Superior temporal gyrus (tissue), 1 donor: ENCODE results near the gene HAUS3.
A peak's percentile ranks its signal among the peaks of the same experiment; 100 is the strongest.

ENCODE experiments used
- DNase-seq: peaks from one replicate; pipeline ENCODE4 v3.0.0-alpha.2; 2016; ENCODE audit errors: extremely low spot score

Gene HAUS3

DNA sequence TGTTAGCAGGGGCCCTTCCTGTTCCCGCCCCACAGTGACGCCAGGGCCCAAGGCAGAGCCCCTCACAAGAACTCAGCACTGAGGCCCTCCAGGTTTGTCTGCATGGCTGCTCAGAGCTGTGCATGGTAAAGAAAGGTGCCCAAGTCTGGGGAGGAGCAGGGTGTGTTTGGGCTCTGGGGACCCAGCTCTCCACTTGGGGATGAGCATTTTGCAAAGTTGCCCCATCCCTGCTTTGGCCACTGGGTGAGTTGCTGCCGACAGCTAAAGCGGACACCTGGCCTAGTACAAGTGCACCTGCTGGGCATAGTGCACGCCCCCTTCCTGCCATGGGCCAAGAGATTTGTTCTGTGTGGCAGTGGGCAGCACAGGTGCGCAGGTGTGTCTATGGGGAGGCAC is 22.0 kb upstream of the HAUS3 start:
- DNase-seq: no peak

DNA sequence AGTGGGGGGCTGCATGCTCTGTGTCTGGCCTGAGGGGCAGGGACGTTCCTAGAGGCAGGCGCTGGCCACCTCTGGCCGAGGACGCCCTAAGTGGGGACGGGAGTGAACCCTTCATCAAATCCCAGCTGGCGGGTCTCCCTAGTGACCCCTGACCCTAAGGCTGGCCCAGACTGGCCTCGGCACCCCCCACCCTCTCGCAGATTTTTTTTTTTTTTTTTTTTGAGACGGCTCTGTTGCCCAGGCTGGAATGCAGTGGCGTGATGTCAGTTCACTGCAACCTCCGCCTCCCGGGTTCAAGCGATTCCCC is 21.0 kb upstream of the HAUS3 start:
- DNase-seq: no peak

DNA sequence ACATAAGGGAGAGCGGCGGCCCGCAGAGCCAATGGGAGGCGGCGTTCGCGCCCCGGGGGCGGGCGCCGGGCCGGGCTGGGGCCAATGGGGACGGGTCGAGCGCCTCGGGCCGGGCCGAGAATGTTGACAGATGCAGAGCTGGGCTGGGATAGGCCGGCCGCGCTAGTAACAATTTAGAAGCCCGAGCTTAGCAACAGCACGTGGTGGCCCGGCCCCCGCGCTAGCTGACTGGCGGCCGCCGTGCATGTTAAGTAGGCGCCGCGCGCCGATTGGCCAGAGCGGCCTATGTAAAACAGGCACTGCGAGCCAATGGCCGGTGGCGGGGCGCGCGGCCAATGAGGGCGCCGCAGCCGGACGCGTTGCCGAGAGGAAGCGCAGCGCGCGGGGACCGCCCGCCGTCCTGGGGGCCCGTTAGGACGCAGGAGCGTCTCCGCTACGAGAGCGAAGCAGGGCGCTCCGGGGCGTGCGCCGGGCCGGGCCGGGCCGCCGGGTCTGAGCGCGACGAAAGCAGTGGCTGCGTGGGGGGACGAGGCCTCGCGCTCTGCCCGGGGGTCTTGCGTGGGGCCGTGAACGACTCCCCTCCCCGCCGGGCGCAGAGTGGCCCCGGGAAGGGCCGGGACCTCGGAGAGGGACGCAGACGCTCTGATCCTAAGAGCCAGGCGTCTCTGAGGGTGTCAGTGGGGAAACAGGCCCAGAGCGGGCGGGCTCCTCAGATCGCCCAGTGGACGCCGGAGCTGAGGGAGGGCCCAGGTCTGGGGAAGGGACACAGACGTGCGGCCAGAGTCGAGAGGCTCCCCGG is 20.4 kb upstream of the HAUS3 start:
- peak; percentile 99 for DNase-seq

- no peak for DNase-seq
These were observed 19.9 kb upstream of the HAUS3 start, which contains the start of gene MXD4 for GRCh38 chr4:2261853-2262144. Gene MXD4 (minus strand): TSS chr4:2262109. CDS start chr4:2261980, 129 bp downstream.

DNA sequence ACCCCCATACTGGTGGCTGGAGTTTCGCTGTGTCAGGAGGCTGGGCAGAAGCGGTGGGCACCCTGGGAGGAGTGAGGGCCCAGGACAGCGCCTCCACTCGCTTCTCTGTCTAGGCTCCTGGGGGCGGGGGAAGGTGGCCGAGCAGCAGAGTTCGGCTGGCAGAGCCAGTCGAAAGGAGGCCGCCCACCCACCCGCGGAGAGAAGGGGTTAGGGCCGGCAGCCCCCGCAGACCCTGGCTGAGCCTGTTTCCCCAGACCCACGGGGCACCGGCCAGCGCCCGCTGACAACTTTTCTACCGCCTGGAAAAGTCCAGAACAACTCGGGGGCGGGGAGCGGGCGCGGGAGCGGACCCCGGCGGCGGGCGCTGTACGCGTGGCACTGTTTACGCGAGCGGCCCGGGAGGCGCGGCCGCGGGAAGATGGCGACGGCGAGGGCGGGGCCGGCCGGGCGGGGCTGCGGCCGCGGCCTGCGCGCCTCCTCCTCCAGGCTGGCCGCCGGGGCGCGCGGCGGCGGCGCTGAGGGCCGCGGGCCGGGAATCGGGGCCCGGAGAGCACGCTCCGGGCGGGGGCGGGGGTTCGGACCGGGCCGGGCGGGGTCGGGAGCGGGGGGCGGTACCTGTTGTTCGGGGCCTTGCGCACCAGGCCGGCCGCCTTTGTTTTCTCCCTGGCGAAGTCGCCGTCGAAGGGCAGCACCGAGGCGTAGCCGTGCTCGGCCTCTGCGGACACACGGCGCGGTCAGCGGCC is 19.4 kb upstream of the HAUS3 start:
- no peak for DNase-seq

GRCh38 chr4:2260344-2261109 is 18.6 kb upstream of the HAUS3 start:
- no peak for DNase-seq

DNA sequence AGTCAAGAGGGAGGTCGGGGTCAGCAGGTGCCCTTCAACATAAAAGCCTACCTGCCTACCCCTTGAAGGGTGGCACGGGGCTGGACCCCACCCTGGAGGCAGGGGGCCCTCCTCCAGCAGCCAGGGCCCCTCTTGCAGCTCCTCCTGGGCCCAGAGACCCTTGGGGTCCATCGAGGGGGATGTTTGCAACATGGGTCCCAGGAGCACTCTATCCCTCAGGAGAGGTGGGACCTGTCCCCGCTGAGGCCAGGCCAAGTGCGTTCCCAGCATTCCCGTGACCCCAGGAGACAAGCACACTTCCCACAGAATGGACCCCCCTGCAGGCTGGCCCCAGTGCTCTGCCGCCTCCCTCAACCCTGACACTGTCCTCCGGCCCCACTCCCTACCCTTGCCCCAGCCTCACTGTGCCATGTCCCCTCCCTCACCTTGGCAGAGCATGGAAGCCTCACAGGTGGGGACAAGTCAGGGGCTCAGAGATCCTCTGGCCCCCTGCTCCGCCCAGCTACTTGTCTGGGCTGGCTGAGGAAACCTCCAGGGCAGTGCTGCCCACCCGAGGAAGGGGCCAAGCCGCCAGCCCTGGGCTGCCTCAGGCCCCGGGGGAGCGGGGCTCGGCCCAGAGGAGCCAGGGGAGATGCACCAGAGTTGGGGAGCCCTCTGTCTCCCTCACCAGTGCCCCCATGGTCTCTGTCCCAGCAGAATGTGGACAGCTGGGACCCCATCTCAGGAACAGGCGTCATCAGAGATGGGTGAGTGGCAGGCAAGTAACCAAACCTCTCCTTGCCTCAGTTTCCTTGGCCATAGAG is 17.8 kb upstream of the HAUS3 start:
- no peak for DNase-seq

DNA sequence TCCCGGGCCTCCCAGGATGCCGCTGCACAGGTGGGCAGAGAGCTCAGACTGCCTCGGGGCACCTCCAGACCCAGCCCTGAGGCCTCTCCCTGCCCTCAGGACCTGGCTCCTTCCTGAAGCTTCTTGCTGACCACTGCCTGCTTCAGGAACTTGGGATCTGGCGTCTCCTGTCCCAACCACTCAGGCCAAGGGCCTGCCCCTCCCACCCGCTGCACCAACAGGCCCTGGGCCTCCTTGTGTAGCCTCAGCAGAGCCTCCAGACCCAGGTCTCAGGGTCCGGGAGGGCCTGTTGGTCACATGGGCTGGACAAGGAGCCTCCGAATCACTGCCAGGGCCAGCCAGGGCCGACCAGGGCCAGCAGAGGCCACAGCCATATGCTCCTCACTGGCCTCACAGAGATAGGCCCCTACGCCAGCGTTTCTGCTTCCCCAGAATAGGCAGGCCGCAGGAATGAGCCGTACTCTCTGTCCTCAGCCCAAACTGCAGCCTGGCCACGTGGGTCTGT is 17.2 kb upstream of the HAUS3 start:
- no peak for DNase-seq

- no peak for DNase-seq
These were observed 16.4 kb upstream of the HAUS3 start for GRCh38 chr4:2258091-2259035.

DNA sequence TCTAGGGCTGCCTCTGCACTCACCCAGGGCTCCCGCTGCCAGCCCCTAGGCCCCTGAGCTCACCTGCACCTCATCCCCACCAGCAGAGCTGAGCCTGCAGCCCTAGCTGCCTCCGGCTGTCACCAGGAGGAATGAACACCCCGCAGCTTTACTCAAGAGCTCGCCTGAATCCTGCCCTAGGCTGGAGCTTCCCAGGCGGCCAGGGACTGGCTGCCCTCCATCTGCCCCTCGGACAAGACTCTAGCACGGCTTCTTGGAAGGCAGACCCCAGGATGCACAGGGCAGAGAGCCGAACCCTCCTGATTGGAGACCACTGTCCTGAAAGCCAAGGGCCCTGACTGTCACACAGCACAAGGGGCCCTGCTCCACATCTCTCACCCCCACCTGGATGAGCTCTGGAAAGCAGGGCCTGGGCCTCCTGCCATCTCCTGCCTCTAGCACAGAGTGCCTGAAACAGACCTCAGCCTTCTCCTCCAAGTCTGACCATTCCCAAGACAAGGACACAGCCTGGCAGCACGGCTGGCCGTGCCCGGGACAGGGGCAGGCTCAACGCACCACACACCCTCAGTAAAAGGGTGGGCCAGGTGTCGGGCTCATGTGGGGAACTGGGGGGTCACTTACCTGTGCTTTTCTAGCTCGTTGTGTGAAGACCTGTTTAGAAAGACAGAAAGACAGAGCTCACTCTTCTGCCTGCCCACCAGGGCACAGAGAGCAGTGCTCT is 15.6 kb upstream of the HAUS3 start:
- DNase-seq: no peak

DNA sequence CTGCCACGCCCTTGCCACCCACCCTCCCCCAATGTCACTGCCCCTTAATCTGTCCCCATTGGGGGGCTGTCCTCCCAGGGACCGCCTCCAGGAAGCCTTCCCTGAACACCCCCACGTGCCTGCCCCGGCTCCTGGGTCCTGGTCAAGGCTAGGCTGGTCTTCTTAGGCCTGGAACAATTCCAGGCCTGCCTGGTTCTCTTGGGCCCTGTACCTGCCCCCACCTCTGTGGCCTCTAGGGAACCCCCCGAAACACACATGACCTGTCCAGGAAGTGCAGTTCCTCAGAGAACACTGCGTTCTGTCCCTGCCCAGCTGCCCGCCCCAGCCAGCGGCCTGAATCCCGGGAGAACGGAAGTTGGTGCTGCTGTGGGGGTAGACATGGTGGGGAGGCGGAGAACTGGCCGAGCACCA is 14.9 kb upstream of the HAUS3 start:
- DNase-seq: no peak

- no peak for DNase-seq
These were observed 14.3 kb upstream of the HAUS3 start for GRCh38 chr4:2256156-2256731.

DNA sequence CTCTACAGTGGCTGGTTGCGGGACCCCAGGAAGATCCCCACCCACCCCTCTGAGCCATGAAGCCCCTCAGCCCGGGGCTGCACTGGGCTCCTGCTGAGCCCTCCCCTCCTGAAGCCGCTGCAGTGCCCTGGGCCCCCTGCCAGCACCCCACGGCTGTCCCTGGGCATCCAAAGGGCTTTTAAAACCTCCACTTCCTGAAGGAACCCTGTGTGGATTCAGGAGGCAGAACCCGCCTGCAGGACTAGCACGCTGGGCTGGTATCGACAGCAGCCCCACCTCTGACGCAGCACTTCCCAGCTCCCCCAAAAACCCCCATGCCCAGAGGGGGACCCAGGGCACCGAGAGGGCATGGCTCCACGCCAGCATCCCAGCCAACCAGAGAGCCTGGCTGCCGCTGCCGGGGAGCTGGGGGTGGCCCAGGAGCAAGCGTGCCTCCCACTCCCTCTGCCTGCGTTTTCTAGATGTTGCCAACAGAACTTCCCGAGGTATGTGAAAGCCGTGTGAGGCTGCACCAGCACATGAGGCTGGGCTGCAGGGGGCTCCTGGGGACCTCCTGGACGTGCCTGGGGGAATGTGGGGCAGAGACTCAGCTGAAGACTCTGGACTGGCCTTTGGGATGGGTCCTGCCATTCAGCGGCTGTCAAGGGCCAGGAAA is 13.7 kb upstream of the HAUS3 start:
- DNase-seq: no peak

DNA sequence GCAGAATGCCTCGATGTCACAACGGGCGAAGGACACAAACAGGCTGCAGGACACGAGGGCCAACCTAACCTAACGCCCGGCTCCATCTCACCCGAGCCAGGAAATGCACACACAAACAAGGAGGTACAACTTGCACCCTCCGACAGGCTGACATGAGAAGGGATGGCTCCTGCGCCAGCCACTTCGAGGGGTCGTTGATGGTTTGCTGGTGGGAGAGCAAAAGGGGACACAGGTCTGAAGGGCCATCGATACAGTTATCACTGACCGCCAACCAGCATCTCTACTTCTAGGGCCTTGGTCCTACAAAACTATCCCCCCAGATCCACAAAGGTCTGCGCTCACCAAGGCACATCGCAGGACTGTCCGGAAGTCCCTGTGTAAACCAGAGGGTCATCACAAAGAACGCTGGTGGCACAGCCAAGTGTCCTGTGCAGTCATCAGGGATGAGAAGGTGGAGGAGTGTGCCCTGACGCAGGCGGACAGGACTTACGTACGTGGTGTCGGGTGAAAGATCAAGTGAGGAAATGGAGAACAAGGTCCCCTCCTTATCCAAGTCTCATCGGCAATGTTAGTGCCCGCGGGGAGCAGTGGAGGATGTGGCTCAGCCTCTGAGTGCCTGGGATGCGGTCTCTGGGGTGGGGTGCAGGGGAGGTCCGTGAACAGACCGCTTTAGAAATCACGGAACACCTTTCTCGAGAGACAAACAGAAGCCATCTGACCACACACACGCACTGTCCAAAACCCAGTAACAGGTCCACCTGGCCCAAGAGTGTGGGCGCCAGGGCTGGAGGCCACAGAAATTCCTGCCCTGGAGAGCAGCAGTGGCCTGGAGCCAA is 13.0 kb upstream of the HAUS3 start:
- no peak for DNase-seq

GRCh38 chr4:2253160-2254084 is 11.5 kb upstream of the HAUS3 start:
- no peak for DNase-seq

DNA sequence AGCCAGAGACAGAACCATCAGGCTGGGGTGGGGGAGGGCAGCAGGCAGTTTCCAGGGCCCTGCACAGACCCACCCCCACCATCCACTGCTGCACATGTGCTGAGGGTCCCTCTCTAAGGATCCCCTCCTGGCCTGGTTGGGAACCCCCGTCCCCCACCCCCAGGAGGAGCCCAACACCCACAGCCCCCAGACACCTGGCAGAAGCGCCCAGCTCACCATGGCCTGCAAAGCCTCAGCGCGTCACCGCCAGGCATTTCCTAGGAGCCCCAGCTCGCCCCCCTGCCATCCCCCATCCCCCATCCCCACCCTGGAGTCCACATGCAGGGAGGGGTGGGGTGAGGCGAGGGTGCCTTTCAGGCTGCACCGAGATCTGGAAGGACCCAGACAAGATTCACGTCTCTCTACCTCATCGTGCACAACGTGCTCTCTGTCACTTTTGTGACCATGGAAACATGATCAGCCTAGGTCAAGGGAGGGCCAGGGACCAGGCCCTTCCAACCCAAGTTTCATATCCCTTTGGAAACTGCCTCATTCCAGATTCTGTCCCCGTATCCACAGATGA is 10.7 kb upstream of the HAUS3 start:
- no peak for DNase-seq
